ENCODE data around the gene ERBB4. TPM values are rescaled to one million over a fixed set of nuclear protein-coding genes. Genes with fewer than 3 reads are reported as not detected.

Gene ERBB4
- total RNA-seq, 1 donor from 2014 or later, result 2.2 TPM

- no peak for TF ChIP-seq CTCF (conservative IDR thresholded peaks at IDR 0.05; ENCODE audit: low read depth, low read length)
- no peak overlapping the region for H3K4me3 ChIP-seq (ENCODE audit: low read depth, low read length)
- no peak for DNase-seq (ENCODE audit: low read depth)
These were observed 181.0 kb downstream of the ERBB4 start for GRCh38 chr2:212357606-212358005.

- DNase-seq (ENCODE audit: low read depth), result no peak
- no peak overlapping the region for H3K4me3 ChIP-seq (ENCODE audit: low read depth, low read length)
- no peak for TF ChIP-seq CTCF (conservative IDR thresholded peaks at IDR 0.05; ENCODE audit: low read depth, low read length)
These were observed 184.2 kb downstream of the ERBB4 start for GRCh38 chr2:212354382-212354781.

GRCh38 chr2:212348501-212348900 lies 190.1 kb downstream of the ERBB4 start:
- no peak for TF ChIP-seq CTCF (conservative IDR thresholded peaks at IDR 0.05; ENCODE audit: low read depth, low read length)
- H3K4me3 ChIP-seq (ENCODE audit: low read depth, low read length), result no peak overlapping the region
- DNase-seq (ENCODE audit: low read depth), result no peak

- no peak overlapping the region for H3K4me3 ChIP-seq (ENCODE audit: low read depth, low read length)
- no peak for DNase-seq (ENCODE audit: low read depth)
- no peak for TF ChIP-seq CTCF (conservative IDR thresholded peaks at IDR 0.05; ENCODE audit: low read depth, low read length)
These were observed 191.7 kb downstream of the ERBB4 start for GRCh38 chr2:212346865-212347264.

- DNase-seq (ENCODE audit: low read depth), result no peak
- H3K4me3 ChIP-seq (ENCODE audit: low read depth, low read length), result no peak overlapping the region
- no peak for TF ChIP-seq CTCF (conservative IDR thresholded peaks at IDR 0.05; ENCODE audit: low read depth, low read length)
These were observed 192.6 kb downstream of the ERBB4 start for GRCh38 chr2:212345966-212346365.

- no peak for TF ChIP-seq CTCF (conservative IDR thresholded peaks at IDR 0.05; ENCODE audit: low read depth, low read length)
These were observed 194.5 kb downstream of the ERBB4 start for GRCh38 chr2:212344131-212344530.

GRCh38 chr2:212343167-212343566 lies 195.4 kb downstream of the ERBB4 start:
- H3K4me3 ChIP-seq (ENCODE audit: low read depth, low read length), result no peak overlapping the region
- TF ChIP-seq CTCF (conservative IDR thresholded peaks at IDR 0.05; ENCODE audit: low read depth, low read length), result no peak
- no peak for DNase-seq (ENCODE audit: low read depth)

More at GRCh38 chr2:212344131-212344530, 194.5 kb downstream of the ERBB4 start:
- H3K4me3 ChIP-seq (ENCODE audit: low read depth, low read length), result no peak overlapping the region
- no peak for DNase-seq (ENCODE audit: low read depth)
